H9 (cell line): ENCODE measurements around the gene LETMD1. TPM values are rescaled to one million over a fixed set of nuclear protein-coding genes. Genes with fewer than 3 reads are reported as not detected.

ENCODE experiments used
- DNase-seq: peaks from one replicate; pipeline ENCODE4 v3.0.0-alpha.2; 2017
- H2AFZ ChIP-seq: one replicate; pipeline ENCODE4 v1.6.1; 2013; ENCODE audit warnings: mild to moderate bottlenecking, low read length, control low read depth, moderate library complexity
- H2AK5ac ChIP-seq: 2 replicates; pipeline ENCODE4 v1.6.1; 2013; ENCODE audit warnings: low read length, control low read depth, mixed read lengths; ENCODE audit not compliant: insufficient read length
- H2BK120ac ChIP-seq: one replicate; pipeline ENCODE4 v1.6.1; 2013; ENCODE audit warnings: low read depth, mild to moderate bottlenecking, low read length, control low read depth, inconsistent platforms; ENCODE audit not compliant: poor library complexity, severe bottlenecking
- H2BK12ac ChIP-seq: 2 replicates; pipeline ENCODE4 v1.6.1; 2013; ENCODE audit warnings: low read length, control low read depth, mixed read lengths, low read depth; ENCODE audit not compliant: insufficient read length
- H2BK15ac ChIP-seq: 2 replicates; pipeline ENCODE4 v1.6.1; 2013; ENCODE audit warnings: low read depth, low read length, control low read depth
- H2BK20ac ChIP-seq: one replicate; pipeline ENCODE4 v1.6.1; 2013; ENCODE audit warnings: low read depth, mild to moderate bottlenecking, low read length, control low read depth, inconsistent platforms; ENCODE audit not compliant: poor library complexity, severe bottlenecking
- H2BK5ac ChIP-seq: 2 replicates; pipeline ENCODE4 v1.6.1; 2013; ENCODE audit warnings: low read length, control low read depth, mixed read lengths; ENCODE audit not compliant: insufficient read length
- H3K14ac ChIP-seq: 2 replicates; pipeline ENCODE4 v1.6.1; 2013; ENCODE audit warnings: low read length, control low read depth; ENCODE audit not compliant: insufficient read depth
- H3K18ac ChIP-seq: 2 replicates; pipeline ENCODE4 v1.6.1; 2013; ENCODE audit warnings: low read depth, mild to moderate bottlenecking, mixed read lengths, low read length, control low read depth; ENCODE audit not compliant: insufficient read length
- H3K23ac ChIP-seq: 2 replicates; pipeline ENCODE4 v1.6.1; 2013; ENCODE audit warnings: low read length, control low read depth, mixed read lengths, low read depth; ENCODE audit not compliant: insufficient read length
- H3K23me2 ChIP-seq: 2 replicates; pipeline ENCODE4 v1.6.1; 2013; ENCODE audit warnings: low read depth, mild to moderate bottlenecking, mixed read lengths, low read length, control low read depth; ENCODE audit not compliant: insufficient read length, poor library complexity, severe bottlenecking
- H3K27ac ChIP-seq: 2 replicates; pipeline ENCODE4 v1.5.1; 2013; ENCODE audit warnings: low read length, control low read depth, mixed read lengths, low read depth; ENCODE audit not compliant: insufficient read length
- H3K27me3 ChIP-seq: 2 replicates; pipeline ENCODE4 v1.6.1; 2013; ENCODE audit warnings: low read length, control low read depth, inconsistent platforms; ENCODE audit not compliant: insufficient read depth
- H3K4ac ChIP-seq: 2 replicates; pipeline ENCODE4 v1.6.1; 2013; ENCODE audit warnings: low read depth, mild to moderate bottlenecking, control low read depth, inconsistent platforms, low read length, moderate library complexity
- H3K4me1 ChIP-seq: 2 replicates; pipeline ENCODE4 v1.6.1; 2013; ENCODE audit warnings: low read length, control low read depth, inconsistent platforms; ENCODE audit not compliant: insufficient read depth
- H3K4me2 ChIP-seq: 2 replicates; pipeline ENCODE4 v1.6.1; 2013; ENCODE audit warnings: low read length, control low read depth, mixed read lengths; ENCODE audit not compliant: insufficient read length, insufficient read depth
- H3K56ac ChIP-seq: 2 replicates; pipeline ENCODE4 v1.6.1; 2013; ENCODE audit warnings: low read depth, mild to moderate bottlenecking, mixed read lengths, low read length, control low read depth; ENCODE audit not compliant: insufficient read length
- H3K79me1 ChIP-seq: 2 replicates; pipeline ENCODE4 v1.6.1; 2013; ENCODE audit warnings: low read depth, mild to moderate bottlenecking, moderate library complexity, low read length, control low read depth, inconsistent platforms; ENCODE audit not compliant: insufficient read depth, poor library complexity, severe bottlenecking
- H3K79me2 ChIP-seq: 2 replicates; pipeline ENCODE4 v1.6.1; 2013; ENCODE audit warnings: low read length, control low read depth, inconsistent platforms; ENCODE audit not compliant: insufficient read depth
- H3K9ac ChIP-seq: 2 replicates; pipeline ENCODE4 v1.6.1; 2013; ENCODE audit warnings: low read length, control low read depth, mixed read lengths; ENCODE audit not compliant: insufficient read length; ENCODE audit errors: extremely low read depth
- H3K9me3 ChIP-seq: one replicate; pipeline ENCODE4 v1.6.1; 2013; ENCODE audit warnings: low read depth, low read length, inconsistent platforms; ENCODE audit not compliant: control insufficient read depth
- H3T11ph ChIP-seq: one replicate; pipeline ENCODE4 v1.6.1; 2013; ENCODE audit warnings: mild to moderate bottlenecking, low read length, control low read depth, inconsistent platforms
- H4K20me1 ChIP-seq: one replicate; pipeline ENCODE4 v1.6.1; 2013; ENCODE audit not compliant: control insufficient read depth, insufficient read length, insufficient read depth
- H4K5ac ChIP-seq: 2 replicates; pipeline ENCODE4 v1.6.1; 2013; ENCODE audit warnings: low read depth, mild to moderate bottlenecking, mixed read lengths, low read length, control low read depth; ENCODE audit not compliant: insufficient read length
- H4K8ac ChIP-seq: replicated peaks from 2 replicates; pipeline ENCODE4 v1.6.1; 2013; ENCODE audit warnings: low read length, control low read depth, mixed read lengths, low read depth; ENCODE audit not compliant: insufficient read length
- H4K91ac ChIP-seq: 2 replicates; pipeline ENCODE4 v1.6.1; 2013; ENCODE audit warnings: low read depth, mild to moderate bottlenecking, moderate library complexity, mixed read lengths, low read length, control low read depth; ENCODE audit not compliant: insufficient read length
- H3K27ac Mint-ChIP-seq, 3 experiments: 2 replicates in 2 of 3; 3 replicates in 1 of 3; pipeline ENCODE4 v1.8.0; 2020 to 2021; ENCODE audit warnings: mixed read lengths in 3 of 3, mild to moderate bottlenecking in 1 of 3, moderate library complexity in 1 of 3
- H3K27me3 Mint-ChIP-seq: 2 replicates; pipeline ENCODE4 v1.8.0; 2021; ENCODE audit warnings: low read depth, mild to moderate bottlenecking, moderate library complexity, mixed read lengths
- H3K36me3 Mint-ChIP-seq, 3 experiments: 2 replicates in 2 of 3; 3 replicates in 1 of 3; pipeline ENCODE4 v1.8.0; 2020 to 2021; ENCODE audit warnings: low read depth in 3 of 3, mixed read lengths in 3 of 3; ENCODE audit not compliant: insufficient read depth in 1 of 3
- H3K4me1 Mint-ChIP-seq, 2 experiments: 2 replicates each; pipeline ENCODE4 v1.8.0; 2020; ENCODE audit warnings: mixed read lengths in 2 of 2
- H3K4me3 Mint-ChIP-seq, 2 experiments: 2 replicates in 1 of 2; 3 replicates in 1 of 2; pipeline ENCODE4 v1.8.0; 2020 to 2021; ENCODE audit warnings: mild to moderate bottlenecking in 2 of 2, mixed read lengths in 2 of 2, moderate library complexity in 1 of 2
- H3K9me3 Mint-ChIP-seq, 2 experiments: 2 replicates in 1 of 2; 3 replicates in 1 of 2; pipeline ENCODE4 v1.8.0; 2020; ENCODE audit warnings: mild to moderate bottlenecking in 2 of 2, mixed read lengths in 2 of 2, moderate library complexity in 1 of 2
- CTCF ChIP-seq: fragments of 200-600 bp; sonication (generic); conservative IDR thresholded peaks from 3 replicates; pipeline ENCODE4 v1.8.0; 2021; ENCODE audit warnings: antibody characterized with exemption, mild to moderate bottlenecking
- WGBS: extraction: QIAGEN DNeasy Blood & Tissue Kit; methylation state at CpG from one replicate; pipeline ENCODE4 v1.1.7; 2013; ENCODE audit warnings: missing lambda C conversion rate, low lambda C conversion rate, mixed read lengths; ENCODE audit not compliant: insufficient read length; ENCODE audit errors: extremely low coverage; 5-methylcytosine and 5-hydroxymethylcytosine counted together
- total RNA-seq: library from RNA; stranded (reverse); gene quantifications from 2 replicates; pipeline ENCODE4 v1.2.1, GENCODE V29; 2021

LETMD1 gene
- total RNA-seq, 1 experiment from 2014 or later: 34.9 TPM

GRCh38 chr12:51082561-51083125, 34.5 kb downstream of the LETMD1 start:
- Histone ChIP-seq H4K5ac (no peak overlapping the region), H2AK5ac (no peak overlapping the region), H3K18ac (peak overlapping the region; percentile 52), H3K4me2 (peak overlapping the region; percentile 87), H3T11ph (no peak overlapping the region), H3K9me3 (no peaks in the 10 kb centered on the region), H3K4ac (no peak overlapping the region), H4K8ac (no peak overlapping the region), H3K9ac (peak overlapping the region; percentile 83), H3K23ac (no peak overlapping the region), H2BK15ac (no peak overlapping the region), H2BK120ac (no peak overlapping the region), H2BK5ac (no peak overlapping the region), H2BK20ac (no peak overlapping the region), H3K27me3 (no peaks in the 10 kb centered on the region), H3K79me1 (peaks cover 11% of the 10 kb centered on the region), H3K27ac (no peak overlapping the region), H3K23me2 (peaks cover 8% of the 10 kb centered on the region), H4K20me1 (no peaks in the 10 kb centered on the region), H3K79me2 (peaks cover 9% of the 10 kb centered on the region; the same call in 1 of the 2 replicates), H2AFZ (no peak overlapping the region), H2BK12ac (no peak overlapping the region), H3K56ac (no peak overlapping the region), H3K14ac (peak overlapping the region; percentile 82), H3K4me1 (peaks cover 2% of the 10 kb centered on the region; the same call in 1 of the 2 replicates), H4K91ac (no peak overlapping the region)
- Mint-ChIP-seq H3K9me3 (peaks cover 0 to 2% of the 10 kb centered on the region in 2 experiments; a peak in 2 of 5 replicates), H3K27ac (peak overlapping the region; percentile 91 to 98 (median 98)), H3K4me1 (peaks cover 20 to 24% of the 10 kb centered on the region in 2 experiments), H3K4me3 (peak overlapping the region; percentile 93 to 98), H3K36me3 (peaks cover 10 to 24% (median 14%) of the 10 kb centered on the region in 3 experiments; a peak in 6 of 7 replicates), H3K27me3 (no peaks in the 10 kb centered on the region)
- 100% methylated on average over 1 of the region's 18 CpGs for WGBS
- peak; percentile 64 for DNase-seq
- TF ChIP-seq CTCF: no peak
